WTC11 (cell line): ENCODE results near the gene KIAA0753. TPM values are rescaled to one million over a fixed set of nuclear protein-coding genes. Genes with fewer than 3 reads are reported as not detected.
A peak's percentile ranks its signal among the peaks of the same experiment; 100 is the strongest.

Experiments used
- ATAC-seq: fragments of 200-7000 bp; cut with Tn5 transposase; 2 replicates; pipeline ENCODE4 v1.10.0; 2021; ENCODE audit warnings: mild to moderate bottlenecking, moderate library complexity
- CTCF ChIA-PET: fragments of 300-600 bp; sonication (Branson Sonifier 250); formaldehyde crosslinking; loops from one replicate; lab custom pipeline; 2021; ENCODE audit warnings: antibody characterized with exemption; lab: Charles Lee
- POLR2A ChIA-PET: fragments of 350-600 bp; sonication (Branson Sonifier 250); formaldehyde crosslinking; loops from one replicate; lab custom pipeline; 2021; ENCODE audit warnings: antibody characterized with exemption; lab: Charles Lee
- DNase-seq: peaks from one replicate; pipeline ENCODE4 v3.0.0; 2021; ENCODE audit warnings: low spot score
- H3K27ac Mint-ChIP-seq: 2 replicates; pipeline ENCODE4 v1.8.0; 2021; ENCODE audit warnings: mixed read lengths
- H3K27me3 Mint-ChIP-seq: 2 replicates; pipeline ENCODE4 v1.8.0; 2021; ENCODE audit warnings: low read depth, mild to moderate bottlenecking, moderate library complexity, mixed read lengths
- H3K36me3 Mint-ChIP-seq: 2 replicates; pipeline ENCODE4 v1.8.0; 2021; ENCODE audit warnings: mixed read lengths
- H3K4me1 Mint-ChIP-seq: 2 replicates; pipeline ENCODE4 v1.8.0; 2022; ENCODE audit warnings: mixed read lengths
- H3K4me3 Mint-ChIP-seq: 2 replicates; pipeline ENCODE4 v1.8.0; 2021; ENCODE audit warnings: mild to moderate bottlenecking, moderate library complexity, mixed read lengths
- H3K9me3 Mint-ChIP-seq: 2 replicates; pipeline ENCODE4 v1.8.0; 2021; ENCODE audit warnings: mixed read lengths
- ATF1 ChIP-seq: sonication (generic); formaldehyde crosslinking; IDR thresholded peaks from 2 replicates; pipeline ENCODE4 v1.8.1; 2023; ENCODE audit warnings: mild to moderate bottlenecking, moderate library complexity, missing genetic modification reagents
- ATF3 ChIP-seq: sonication (generic); formaldehyde crosslinking; conservative IDR thresholded peaks from 2 replicates; pipeline ENCODE4 v1.8.1; 2022; ENCODE audit warnings: mild to moderate bottlenecking, missing genetic modification reagents
- CTCF ChIP-seq: fragments of 200-600 bp; IDR thresholded peaks from 2 replicates; pipeline ENCODE4 v1.8.0; 2022; ENCODE audit warnings: antibody characterized with exemption
- E2F1 ChIP-seq: sonication (generic); formaldehyde crosslinking; IDR thresholded peaks from 2 replicates; pipeline ENCODE4 v1.8.0; 2022; ENCODE audit warnings: mild to moderate bottlenecking, missing genetic modification reagents
- FOXP1 ChIP-seq: sonication (generic); formaldehyde crosslinking; IDR thresholded peaks from 2 replicates; pipeline ENCODE4 v1.8.0; 2022; ENCODE audit warnings: missing genetic modification reagents, mild to moderate bottlenecking, moderate library complexity, borderline replicate concordance
- IRF1 ChIP-seq: sonication (generic); formaldehyde crosslinking; IDR thresholded peaks from 2 replicates; pipeline ENCODE4 v1.8.0; 2023; ENCODE audit warnings: missing genetic modification reagents
- KAT7 ChIP-seq: sonication (generic); formaldehyde crosslinking; IDR thresholded peaks from 2 replicates; pipeline ENCODE4 v1.8.1; 2023; ENCODE audit warnings: missing genetic modification reagents, mild to moderate bottlenecking, borderline replicate concordance
- PRDM15 ChIP-seq: sonication (generic); formaldehyde crosslinking; IDR thresholded peaks from 2 replicates; pipeline ENCODE4 v1.8.0; 2022; ENCODE audit warnings: missing genetic modification reagents
- PRRX2 ChIP-seq: fragments of 250-450 bp; sonication (Bioruptor Pico); IDR thresholded peaks from 2 replicates; pipeline ENCODE4 v1.8.0; 2021; ENCODE audit warnings: mild to moderate bottlenecking
- SOX15 ChIP-seq: fragments of 250-450 bp; sonication (Bioruptor Pico); IDR thresholded peaks from 2 replicates; pipeline ENCODE4 v1.9.0; 2021; ENCODE audit warnings: mild to moderate bottlenecking
- STAT6 ChIP-seq: sonication (generic); formaldehyde crosslinking; conservative IDR thresholded peaks from 2 replicates; pipeline ENCODE4 v1.8.1; 2023; ENCODE audit warnings: mild to moderate bottlenecking, low read depth, missing genetic modification reagents, moderate library complexity
- USF2 ChIP-seq: sonication (generic); formaldehyde crosslinking; IDR thresholded peaks from 2 replicates; pipeline ENCODE4 v1.8.1; 2023; ENCODE audit warnings: mild to moderate bottlenecking, missing genetic modification reagents, moderate library complexity
- ZNF317 ChIP-seq: sonication (generic); formaldehyde crosslinking; IDR thresholded peaks from 2 replicates; pipeline ENCODE4 v1.8.1; 2023; ENCODE audit warnings: low read depth, mild to moderate bottlenecking, moderate library complexity, missing genetic modification reagents, borderline replicate concordance
- ZNF416 ChIP-seq: fragments of 250-450 bp; sonication (Bioruptor Pico); IDR thresholded peaks from 2 replicates; pipeline ENCODE4 v1.9.0; 2021; ENCODE audit warnings: mild to moderate bottlenecking, inconsistent platforms
- ZNF425 ChIP-seq: fragments of 250-450 bp; sonication (Bioruptor Pico); conservative IDR thresholded peaks from 2 replicates; pipeline ENCODE4 v1.9.0; 2021; ENCODE audit warnings: mild to moderate bottlenecking
- ZNF671 ChIP-seq: fragments of 250-450 bp; sonication (Bioruptor Pico); IDR thresholded peaks from 2 replicates; pipeline ENCODE4 v1.8.0; 2021; ENCODE audit warnings: mild to moderate bottlenecking
- total RNA-seq: library from RNA; stranded (reverse); gene quantifications from 3 replicates; pipeline ENCODE4 v1.2.3, GENCODE V29; 2021

Gene KIAA0753
- total RNA-seq, 1 experiment from 2014 or later = 22.8 TPM

GRCh38 chr17:6558276-6558675 is 82.2 kb downstream of the KIAA0753 start:
- CTCF ChIA-PET = interaction anchor here (1.0 to 1.7 kb wide), 3 partner anchors 10 to 85 kb away, joined by 3 to 4 read pairs (median 3); no protein-coding TSS in a partner anchor
- Mint-ChIP-seq H3K4me1 (peaks cover 18% of the 10 kb centered on the region), H3K4me3 (no peak overlapping the region), H3K9me3 (no peaks in the 10 kb centered on the region), H3K27me3 (peaks cover 60% of the 10 kb centered on the region), H3K27ac (no peak overlapping the region), H3K36me3 (no peaks in the 10 kb centered on the region)
- POLR2A ChIA-PET = no interaction called here
- no peak for ATAC-seq
- TF ChIP-seq PRRX2 (CRISPR knock-in tag) = no peak
- no peak for TF ChIP-seq ATF3
- no peak for TF ChIP-seq USF2 (CRISPR knock-in tag)
- TF ChIP-seq E2F1 (CRISPR knock-in tag) = no peak
- no peak for TF ChIP-seq PRDM15 (CRISPR knock-in tag)
- TF ChIP-seq SOX15 (CRISPR knock-in tag) = no peak
- TF ChIP-seq FOXP1 = no peak
- TF ChIP-seq ZNF317 (CRISPR knock-in tag) = no peak
- TF ChIP-seq STAT6 (CRISPR knock-in tag) = no peak
- no peak for TF ChIP-seq CTCF
- TF ChIP-seq ATF1 (CRISPR knock-in tag) = no peak
- no peak for TF ChIP-seq KAT7 (CRISPR knock-in tag)
- no peak for DNase-seq

GRCh38 chr17:6557040-6557438 is 83.5 kb downstream of the KIAA0753 start:
- H3K27me3 Mint-ChIP-seq = peaks cover 64% of the 10 kb centered on the region
- POLR2A ChIA-PET = no interaction called here
- DNase-seq (no peak), ATAC-seq (no peak)
- peaks cover 23% of the 10 kb centered on the region for H3K4me1 Mint-ChIP-seq
- no peak overlapping the region for H3K27ac Mint-ChIP-seq
- no peaks in the 10 kb centered on the region for H3K36me3 Mint-ChIP-seq
- TF ChIP-seq IRF1 = no peak
- no peak for TF ChIP-seq KAT7 (CRISPR knock-in tag)
- no peak for TF ChIP-seq USF2 (CRISPR knock-in tag)
- TF ChIP-seq ZNF425 (CRISPR knock-in tag) = no peak
- no peak for TF ChIP-seq ZNF671
- TF ChIP-seq PRRX2 (CRISPR knock-in tag) = no peak
- TF ChIP-seq ZNF416 (CRISPR knock-in tag) = no peak
- TF ChIP-seq, all 79 proteins: peak for 0
- H3K4me3 Mint-ChIP-seq = peak overlapping the region; percentile 78
- no peaks in the 10 kb centered on the region for H3K9me3 Mint-ChIP-seq
- CTCF ChIA-PET = interaction anchor here (1.7 kb wide), 1 partner anchor 11 kb away, joined by 3 read pairs; no protein-coding TSS in a partner anchor
